IMR-90 (cell line): ENCODE results near the gene COL2A1. TPM values are rescaled to one million over a fixed set of nuclear protein-coding genes. Genes with fewer than 3 reads are reported as not detected.

Source experiments
- ATAC-seq: fragments of 200-7000 bp; cut with Tn5 transposase; 2 replicates; pipeline ENCODE4 v1.9.1; 2020; ENCODE audit warnings: low read depth, mild to moderate bottlenecking, moderate library complexity
- BruUV-seq: library from RNA; stranded (reverse); fragments of 400-500 nt; replicated peaks from 2 replicates; lab custom pipeline; 2021; lab: Mats Ljungman, UMichigan
- CTCF ChIA-PET: fragments of 300-600 bp; formaldehyde crosslinking; extraction: SDS; loops from one replicate; lab custom pipeline; 2021; ENCODE audit warnings: antibody characterized with exemption; lab: Yijun Ruan, JAX
- POLR2A ChIA-PET: fragments of 300-600 bp; sonication (Branson Sonifier 250); formaldehyde crosslinking; loops from one replicate; lab custom pipeline; 2022; ENCODE audit warnings: antibody characterized with exemption; ENCODE audit not compliant: unreplicated experiment; lab: Charles Lee
- DNase-seq: peaks from one replicate; pipeline ENCODE4 v3.0.0; 2013
- H2AFZ ChIP-seq: replicated peaks from 2 replicates; pipeline ENCODE3; 2013; ENCODE audit warnings: low read length, mild to moderate bottlenecking; ENCODE audit not compliant: poor library complexity
- H2AK5ac ChIP-seq: 2 replicates; pipeline ENCODE4 v1.6.1; 2013; ENCODE audit warnings: low read depth, low read length, inconsistent platforms
- H2AK9ac ChIP-seq: replicated peaks from 2 replicates; pipeline ENCODE3; 2013; ENCODE audit warnings: mild to moderate bottlenecking, low read depth, low read length, moderate library complexity; ENCODE audit not compliant: poor library complexity
- H2BK120ac ChIP-seq: 2 replicates; pipeline ENCODE4 v1.6.1; 2013; ENCODE audit warnings: low read depth, low read length, inconsistent platforms
- H2BK15ac ChIP-seq: 3 replicates; pipeline ENCODE4 v1.6.1; 2013; ENCODE audit warnings: low read depth, low read length, inconsistent platforms
- H2BK20ac ChIP-seq: 2 replicates; pipeline ENCODE4 v1.6.1; 2013; ENCODE audit warnings: low read depth, mild to moderate bottlenecking, inconsistent platforms, low read length, moderate library complexity
- H2BK5ac ChIP-seq: 2 replicates; pipeline ENCODE4 v1.6.1; 2013; ENCODE audit warnings: mild to moderate bottlenecking, low read depth, low read length, inconsistent platforms; ENCODE audit not compliant: poor library complexity, severe bottlenecking
- H3K14ac ChIP-seq: replicated peaks from 2 replicates; pipeline ENCODE4 v1.6.1; 2013; ENCODE audit warnings: low read depth, low read length, inconsistent platforms
- H3K18ac ChIP-seq: 2 replicates; pipeline ENCODE4 v1.6.1; 2013; ENCODE audit warnings: low read depth, low read length, control low read depth
- H3K23ac ChIP-seq: 2 replicates; pipeline ENCODE4 v1.6.1; 2013; ENCODE audit warnings: low read depth, low read length, inconsistent platforms
- H3K27ac ChIP-seq: 2 replicates; pipeline ENCODE4 v1.5.1; 2013; ENCODE audit warnings: mild to moderate bottlenecking, control low read depth, low read length; ENCODE audit not compliant: insufficient read depth
- H3K27me3 ChIP-seq: 2 replicates; pipeline ENCODE4 v1.6.1; 2013; ENCODE audit warnings: low read length; ENCODE audit not compliant: control insufficient read depth, insufficient read depth
- H3K36me3 ChIP-seq: 2 replicates; pipeline ENCODE4 v1.6.1; 2013; ENCODE audit warnings: low read length, mixed read lengths; ENCODE audit not compliant: control insufficient read depth, insufficient read depth
- H3K4ac ChIP-seq: 2 replicates; pipeline ENCODE4 v1.6.1; 2013; ENCODE audit warnings: low read depth, low read length, inconsistent platforms
- H3K4me1 ChIP-seq: 2 replicates; pipeline ENCODE4 v1.6.1; 2013; ENCODE audit warnings: low read length, mixed read lengths; ENCODE audit not compliant: control insufficient read depth, insufficient read depth
- H3K4me2 ChIP-seq: 2 replicates; pipeline ENCODE4 v1.6.1; 2013; ENCODE audit warnings: low read depth, mild to moderate bottlenecking, control low read depth, low read length, moderate library complexity
- H3K4me3 ChIP-seq: 2 replicates; pipeline ENCODE4 v1.5.1; 2013; ENCODE audit warnings: low read depth, mild to moderate bottlenecking, control low read depth, low read length, moderate library complexity; ENCODE audit not compliant: insufficient read depth
- H3K56ac ChIP-seq: 2 replicates; pipeline ENCODE4 v1.6.1; 2013; ENCODE audit warnings: low read length, inconsistent platforms; ENCODE audit not compliant: insufficient read depth; ENCODE audit errors: extremely low read depth
- H3K79me1 ChIP-seq, 2 experiments: 2 replicates each; pipeline ENCODE4 v1.6.1; 2013; ENCODE audit warnings: low read length in 2 of 2, inconsistent platforms in 1 of 2, low read depth in 1 of 2
- H3K9ac ChIP-seq: 2 replicates; pipeline ENCODE4 v1.6.1; 2013; ENCODE audit warnings: low read depth, low read length, control low read depth
- H3K9me1 ChIP-seq: 2 replicates; pipeline ENCODE4 v1.6.1; 2013; ENCODE audit warnings: low read length, inconsistent platforms; ENCODE audit not compliant: insufficient read depth
- H3K9me3 ChIP-seq: 2 replicates; pipeline ENCODE4 v1.6.1; 2013; ENCODE audit warnings: low read length; ENCODE audit not compliant: control insufficient read depth, insufficient read depth
- H4K20me1 ChIP-seq: 2 replicates; pipeline ENCODE4 v1.6.1; 2013; ENCODE audit warnings: low read length, inconsistent platforms; ENCODE audit not compliant: insufficient read depth
- H4K5ac ChIP-seq: 2 replicates; pipeline ENCODE4 v1.6.1; 2013; ENCODE audit warnings: mild to moderate bottlenecking, low read depth, low read length, control low read depth
- H4K8ac ChIP-seq, 2 experiments: 2 replicates each; pipeline ENCODE4 v1.6.1; 2013; ENCODE audit warnings: low read depth in 2 of 2, low read length in 2 of 2, control low read depth in 1 of 2, inconsistent platforms in 1 of 2
- H4K91ac ChIP-seq: 2 replicates; pipeline ENCODE4 v1.6.1; 2013; ENCODE audit warnings: low read depth, low read length, inconsistent platforms; ENCODE audit not compliant: insufficient read depth
- BHLHE40 ChIP-seq: fragments of 150-350 bp; IDR thresholded peaks from 2 replicates; pipeline ENCODE4 v1.6.1; 2016; ENCODE audit warnings: mild to moderate bottlenecking, low read depth, low read length
- CEBPB ChIP-seq: IDR thresholded peaks from 2 replicates; pipeline ENCODE4 v1.6.1; 2012; ENCODE audit warnings: low read depth, low read length, improper control_type of control experiment
- MAFK ChIP-seq: IDR thresholded peaks from 2 replicates; pipeline ENCODE4 v1.6.1; 2012; ENCODE audit warnings: low read depth, low read length, improper control_type of control experiment
- MAZ ChIP-seq: IDR thresholded peaks from 2 replicates; pipeline ENCODE4 v1.6.1; 2012; ENCODE audit warnings: low read depth, mild to moderate bottlenecking, low read length, improper control_type of control experiment, moderate library complexity, borderline replicate concordance
- MXI1 ChIP-seq: IDR thresholded peaks from 2 replicates; pipeline ENCODE4 v1.6.1; 2012; ENCODE audit warnings: low read depth, mild to moderate bottlenecking, low read length, moderate library complexity, borderline replicate concordance
- NFE2L2 ChIP-seq: fragments of 150-350 bp; IDR thresholded peaks from 2 replicates; pipeline ENCODE4 v1.6.1; 2016; ENCODE audit warnings: low read depth, mild to moderate bottlenecking, low read length
- POLR2A ChIP-seq: IDR thresholded peaks from 2 replicates; pipeline ENCODE4 v1.6.1; 2012; ENCODE audit warnings: mild to moderate bottlenecking, low read depth, low read length
- RAD21 ChIP-seq: IDR thresholded peaks from 2 replicates; pipeline ENCODE4 v1.6.1; 2012; ENCODE audit warnings: low read length, improper control_type of control experiment
- RCOR1 ChIP-seq: IDR thresholded peaks from 2 replicates; pipeline ENCODE4 v1.6.1; 2012; ENCODE audit warnings: mild to moderate bottlenecking, low read length, improper control_type of control experiment; ENCODE audit not compliant: insufficient replicate concordance
- SMC3 ChIP-seq: fragments of 150-350 bp; IDR thresholded peaks from 2 replicates; pipeline ENCODE4 v1.6.1; 2016; ENCODE audit warnings: low read depth, mild to moderate bottlenecking, antibody characterized with exemption, low read length, moderate library complexity
- WGBS, 2 experiments: methylation state at CpG; one replicate each; pipeline versions ENCODE4 v1.1.5 to v1.1.7; 2013; ENCODE audit warnings: missing lambda C conversion rate in 2 of 2; ENCODE audit not compliant: insufficient read length in 1 of 2; ENCODE audit errors: extremely low coverage in 2 of 2; 5-methylcytosine and 5-hydroxymethylcytosine counted together
- dilution Hi-C: fragments of 300-500 bp; cut with HindIII; formaldehyde crosslinking; loops from one replicate; pipeline ENCODE4 v1.14.3; 2018; ENCODE audit warnings: low sequenced_read_pairs; ENCODE audit not compliant: unreplicated experiment
- in situ Hi-C: fragments of 300-500 bp; cut with MboI; formaldehyde crosslinking; loops from 3 replicates; pipeline ENCODE4 v1.14.3; 2019; ENCODE audit warnings: low sequenced_read_pairs, inconsistent platforms, mixed read lengths
- intact Hi-C: fragments of 100-400 bp; cut with micrococcal nuclease; formaldehyde crosslinking; loops from 2 replicates; pipeline ENCODE4 v1.10.0; 2022
- polyA plus RNA-seq, 3 experiments: library from polyadenylated mRNA; depleted of rRNA; stranded (reverse); fragments of >200 nt; gene quantifications; 2 replicates each; pipeline ENCODE4 v1.2.3, GENCODE V29; 2012; ENCODE audit warnings: low replicate concordance in 1 of 3
- total RNA-seq: library from RNA; depleted of rRNA; stranded (reverse); fragments of >200 nt; gene quantifications from 2 replicates; pipeline ENCODE4 v1.2.3, GENCODE V29; 2012
- TF ChIP-seq, protein P1 (sequence below): conservative IDR thresholded peaks from 2 replicates; pipeline ENCODE4 v1.5.1; 2012; ENCODE audit warnings: mild to moderate bottlenecking, low read depth, low read length, improper control_type of control experiment
- TF ChIP-seq, protein P2 (sequence below): fragments of 150-350 bp; IDR thresholded peaks from 2 replicates; pipeline ENCODE4 v1.6.1; 2017; ENCODE audit warnings: mild to moderate bottlenecking, antibody characterized with exemption, low read length, low read depth
- TF ChIP-seq, protein P3 (sequence below): fragments of 150-350 bp; IDR thresholded peaks from 2 replicates; pipeline ENCODE4 v1.6.1; 2016; ENCODE audit warnings: low read depth, mild to moderate bottlenecking, low read length, moderate library complexity, borderline replicate concordance

Gene COL2A1
- total and polyA plus RNA-seq, 2 of the 4 experiments (the other 2 are of a cell fraction), result 0.05 TPM; not detected in 1

DNA sequence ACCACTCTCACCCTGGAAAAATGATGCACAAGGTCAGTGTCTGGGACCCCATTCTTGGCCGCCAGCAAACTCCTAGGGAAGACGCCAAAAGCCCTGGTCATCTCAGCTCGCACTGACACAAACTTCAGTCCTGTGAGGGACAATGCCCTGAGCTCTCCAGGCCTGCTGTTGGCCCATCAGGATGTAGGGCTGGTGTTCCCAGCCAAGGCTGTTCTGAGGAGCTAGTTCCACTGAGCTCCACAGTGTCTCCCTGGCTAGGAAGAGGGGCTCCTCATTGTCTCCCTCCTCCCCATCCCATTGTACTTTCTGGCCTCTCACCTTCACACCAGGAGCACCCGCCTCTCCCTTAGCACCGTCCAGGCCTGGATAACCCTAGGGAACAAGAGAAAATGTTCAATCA lies 10.8 kb downstream of the COL2A1 start:
- DNase-seq, result no peak
- no peak overlapping the region for H3K4me2 ChIP-seq
- no peak overlapping the region for H2BK15ac ChIP-seq
- no peaks in the 10 kb centered on the region for H3K9me3 ChIP-seq
- H3K4me1 ChIP-seq, result no peaks in the 10 kb centered on the region; the same call in 1 of the 2 replicates
- H3K14ac ChIP-seq, result no peak overlapping the region
- H3K36me3 ChIP-seq, result no peaks in the 10 kb centered on the region
- H3K9ac ChIP-seq, result no peak overlapping the region
- no peak overlapping the region for H4K5ac ChIP-seq
- BruUV-seq, result no TSS peak
- no peak for TF ChIP-seq MAZ
- no peak for TF ChIP-seq CEBPB
- TF ChIP-seq MAFK, result no peak
- no peak for TF ChIP-seq POLR2A
- no peak for TF ChIP-seq SMC3
- no peak for TF ChIP-seq RCOR1
- TF ChIP-seq, protein P1, sequence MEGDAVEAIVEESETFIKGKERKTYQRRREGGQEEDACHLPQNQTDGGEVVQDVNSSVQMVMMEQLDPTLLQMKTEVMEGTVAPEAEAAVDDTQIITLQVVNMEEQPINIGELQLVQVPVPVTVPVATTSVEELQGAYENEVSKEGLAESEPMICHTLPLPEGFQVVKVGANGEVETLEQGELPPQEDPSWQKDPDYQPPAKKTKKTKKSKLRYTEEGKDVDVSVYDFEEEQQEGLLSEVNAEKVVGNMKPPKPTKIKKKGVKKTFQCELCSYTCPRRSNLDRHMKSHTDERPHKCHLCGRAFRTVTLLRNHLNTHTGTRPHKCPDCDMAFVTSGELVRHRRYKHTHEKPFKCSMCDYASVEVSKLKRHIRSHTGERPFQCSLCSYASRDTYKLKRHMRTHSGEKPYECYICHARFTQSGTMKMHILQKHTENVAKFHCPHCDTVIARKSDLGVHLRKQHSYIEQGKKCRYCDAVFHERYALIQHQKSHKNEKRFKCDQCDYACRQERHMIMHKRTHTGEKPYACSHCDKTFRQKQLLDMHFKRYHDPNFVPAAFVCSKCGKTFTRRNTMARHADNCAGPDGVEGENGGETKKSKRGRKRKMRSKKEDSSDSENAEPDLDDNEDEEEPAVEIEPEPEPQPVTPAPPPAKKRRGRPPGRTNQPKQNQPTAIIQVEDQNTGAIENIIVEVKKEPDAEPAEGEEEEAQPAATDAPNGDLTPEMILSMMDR, result no peak
- no peak for TF ChIP-seq NFE2L2
- TF ChIP-seq, protein P2, sequence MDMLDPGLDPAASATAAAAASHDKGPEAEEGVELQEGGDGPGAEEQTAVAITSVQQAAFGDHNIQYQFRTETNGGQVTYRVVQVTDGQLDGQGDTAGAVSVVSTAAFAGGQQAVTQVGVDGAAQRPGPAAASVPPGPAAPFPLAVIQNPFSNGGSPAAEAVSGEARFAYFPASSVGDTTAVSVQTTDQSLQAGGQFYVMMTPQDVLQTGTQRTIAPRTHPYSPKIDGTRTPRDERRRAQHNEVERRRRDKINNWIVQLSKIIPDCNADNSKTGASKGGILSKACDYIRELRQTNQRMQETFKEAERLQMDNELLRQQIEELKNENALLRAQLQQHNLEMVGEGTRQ, result no peak
- TF ChIP-seq BHLHE40, result no peak
- no peak for TF ChIP-seq RAD21
- no peak for TF ChIP-seq MXI1
- TF ChIP-seq, protein P3, sequence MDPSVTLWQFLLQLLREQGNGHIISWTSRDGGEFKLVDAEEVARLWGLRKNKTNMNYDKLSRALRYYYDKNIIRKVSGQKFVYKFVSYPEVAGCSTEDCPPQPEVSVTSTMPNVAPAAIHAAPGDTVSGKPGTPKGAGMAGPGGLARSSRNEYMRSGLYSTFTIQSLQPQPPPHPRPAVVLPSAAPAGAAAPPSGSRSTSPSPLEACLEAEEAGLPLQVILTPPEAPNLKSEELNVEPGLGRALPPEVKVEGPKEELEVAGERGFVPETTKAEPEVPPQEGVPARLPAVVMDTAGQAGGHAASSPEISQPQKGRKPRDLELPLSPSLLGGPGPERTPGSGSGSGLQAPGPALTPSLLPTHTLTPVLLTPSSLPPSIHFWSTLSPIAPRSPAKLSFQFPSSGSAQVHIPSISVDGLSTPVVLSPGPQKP, result no peak
- ATAC-seq, result no peak
- in situ Hi-C loops, result no loop called here
- no peak overlapping the region for H2AK5ac ChIP-seq
- no CpG with 5 or more reads among the region's 5 CpGs for WGBS, 2 experiments
- POLR2A ChIA-PET, result no interaction called here
- CTCF ChIA-PET, result no interaction called here
- no peak overlapping the region for H3K23ac ChIP-seq
- no peak overlapping the region for H4K91ac ChIP-seq
- no peaks in the 10 kb centered on the region for H4K20me1 ChIP-seq
- dilution Hi-C loops, result no loop called here
- H2BK20ac ChIP-seq, result no peak overlapping the region
- intact Hi-C loops, result no loop called here
- H4K8ac ChIP-seq, result no peak overlapping the region
- H3K27ac ChIP-seq, result no peak overlapping the region
- H2BK5ac ChIP-seq, result no peak overlapping the region
- H2AFZ ChIP-seq, result no peak overlapping the region
- no peak overlapping the region for H3K18ac ChIP-seq
- no peaks in the 10 kb centered on the region for H3K9me1 ChIP-seq
- no peak overlapping the region for H3K4ac ChIP-seq
- H2AK9ac ChIP-seq, result no peak overlapping the region
- peaks cover 69% of the 10 kb centered on the region for H3K27me3 ChIP-seq
- no peaks in the 10 kb centered on the region for H3K79me1 ChIP-seq
- H3K56ac ChIP-seq, result no peak overlapping the region; the same call in 1 of the 2 replicates
- H2BK120ac ChIP-seq, result no peak overlapping the region
- no peak overlapping the region for H3K4me3 ChIP-seq
